Parathyroid adenoma (tissue), 2 donors: Measurements from ENCODE around the gene ACY1.

Experiments
- H2AFZ ChIP-seq: fragments of 300-600 bp; sonication (generic); one replicate; pipeline ENCODE4 v1.7.0; 2017; ENCODE audit warnings: antibody characterized with exemption, mild to moderate bottlenecking
- H3K27ac ChIP-seq: fragments of 300-600 bp; sonication (generic); one replicate; pipeline ENCODE4 v1.7.0; 2017
- H3K27me3 ChIP-seq: fragments of 300-600 bp; sonication (generic); one replicate; pipeline ENCODE4 v1.7.0; 2017; ENCODE audit warnings: low read length; ENCODE audit not compliant: control insufficient read depth, insufficient read depth
- H3K36me3 ChIP-seq: fragments of 300-600 bp; sonication (generic); one replicate; pipeline ENCODE4 v1.7.0; 2017; ENCODE audit warnings: low read length; ENCODE audit not compliant: control insufficient read depth, insufficient read depth
- H3K4me1 ChIP-seq: fragments of 300-600 bp; sonication (generic); one replicate; pipeline ENCODE4 v1.7.0; 2017; ENCODE audit warnings: control low read depth
- H3K4me2 ChIP-seq: fragments of 300-600 bp; sonication (generic); one replicate; pipeline ENCODE4 v1.7.0; 2017; ENCODE audit warnings: low read length
- H3K4me3 ChIP-seq: fragments of 300-600 bp; sonication (generic); one replicate; pipeline ENCODE4 v1.7.0; 2017; ENCODE audit warnings: low read depth, low read length
- H3K79me2 ChIP-seq: fragments of 300-600 bp; sonication (generic); one replicate; pipeline ENCODE4 v1.7.0; 2017; ENCODE audit warnings: control low read depth
- H3K9ac ChIP-seq: fragments of 300-600 bp; sonication (generic); one replicate; pipeline ENCODE4 v1.7.0; 2017; ENCODE audit warnings: mild to moderate bottlenecking
- H3K9me3 ChIP-seq: fragments of 300-600 bp; sonication (generic); one replicate; pipeline ENCODE4 v1.7.0; 2017; ENCODE audit warnings: low read length; ENCODE audit not compliant: control insufficient read depth
- TF ChIP-seq, protein P1 (sequence below): fragments of 300-600 bp; sonication (generic); IDR thresholded peaks from one replicate; pipeline ENCODE4 v1.7.0; 2017; ENCODE audit warnings: antibody characterized with exemption, mild to moderate bottlenecking
- donor health status: primary hyperparathyroidism.

ACY1 gene

DNA sequence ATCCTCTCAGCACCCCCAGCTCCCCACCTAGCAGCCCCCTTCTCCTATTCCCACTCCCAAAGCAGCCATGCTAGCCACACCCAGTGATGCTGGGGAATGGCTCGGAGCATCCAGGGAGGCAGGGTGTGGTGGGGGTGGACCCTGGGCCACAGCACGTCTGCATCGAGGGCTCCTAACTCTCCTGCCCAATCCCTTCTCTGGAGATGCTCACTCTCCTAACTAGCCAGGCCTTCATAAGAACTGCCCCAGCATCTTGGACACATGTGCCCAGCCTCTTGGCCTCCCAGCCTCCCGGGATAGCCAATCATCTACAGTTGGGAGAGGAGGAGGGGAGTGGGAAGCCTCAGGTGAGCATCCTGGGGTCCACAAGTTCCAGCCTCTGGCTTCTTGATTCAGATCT lies 18.8 kb upstream of the ACY1 start:
- TF ChIP-seq, protein P1, sequence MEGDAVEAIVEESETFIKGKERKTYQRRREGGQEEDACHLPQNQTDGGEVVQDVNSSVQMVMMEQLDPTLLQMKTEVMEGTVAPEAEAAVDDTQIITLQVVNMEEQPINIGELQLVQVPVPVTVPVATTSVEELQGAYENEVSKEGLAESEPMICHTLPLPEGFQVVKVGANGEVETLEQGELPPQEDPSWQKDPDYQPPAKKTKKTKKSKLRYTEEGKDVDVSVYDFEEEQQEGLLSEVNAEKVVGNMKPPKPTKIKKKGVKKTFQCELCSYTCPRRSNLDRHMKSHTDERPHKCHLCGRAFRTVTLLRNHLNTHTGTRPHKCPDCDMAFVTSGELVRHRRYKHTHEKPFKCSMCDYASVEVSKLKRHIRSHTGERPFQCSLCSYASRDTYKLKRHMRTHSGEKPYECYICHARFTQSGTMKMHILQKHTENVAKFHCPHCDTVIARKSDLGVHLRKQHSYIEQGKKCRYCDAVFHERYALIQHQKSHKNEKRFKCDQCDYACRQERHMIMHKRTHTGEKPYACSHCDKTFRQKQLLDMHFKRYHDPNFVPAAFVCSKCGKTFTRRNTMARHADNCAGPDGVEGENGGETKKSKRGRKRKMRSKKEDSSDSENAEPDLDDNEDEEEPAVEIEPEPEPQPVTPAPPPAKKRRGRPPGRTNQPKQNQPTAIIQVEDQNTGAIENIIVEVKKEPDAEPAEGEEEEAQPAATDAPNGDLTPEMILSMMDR: no peak
- Histone ChIP-seq H3K4me2 (no peak overlapping the region), H3K9ac (no peak overlapping the region), H3K79me2 (no peaks in the 10 kb centered on the region), H3K4me1 (peaks cover 10% of the 10 kb centered on the region), H3K27ac (no peak overlapping the region), H3K9me3 (no peaks in the 10 kb centered on the region), H3K27me3 (no peaks in the 10 kb centered on the region), H2AFZ (no peak overlapping the region), H3K4me3 (no peak overlapping the region), H3K36me3 (no peaks in the 10 kb centered on the region)

DNA sequence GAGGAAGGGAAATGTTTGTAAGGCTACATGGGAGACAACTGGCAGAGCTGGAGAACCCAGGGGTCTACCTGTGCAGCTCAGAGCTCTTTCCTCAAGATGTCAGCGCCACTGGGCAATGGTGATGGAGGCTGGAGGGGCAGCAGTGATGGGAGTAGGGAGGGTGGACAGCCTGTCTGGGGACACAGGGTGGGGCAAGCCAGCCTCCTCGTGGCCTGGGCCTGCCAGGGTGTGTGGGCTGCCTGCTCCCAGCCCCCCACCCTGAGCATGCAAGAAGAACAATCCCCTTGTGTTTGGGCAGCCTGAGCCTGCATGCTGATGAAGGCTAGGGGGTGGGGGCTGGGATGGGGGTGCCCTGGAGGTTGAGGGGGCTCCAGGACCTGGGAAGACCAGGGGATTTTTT lies 17.3 kb upstream of the ACY1 start:
- no peaks in the 10 kb centered on the region for H3K27me3 ChIP-seq
- no peak overlapping the region for H3K4me3 ChIP-seq
- H3K36me3 ChIP-seq: no peaks in the 10 kb centered on the region
- H3K4me2 ChIP-seq: no peak overlapping the region
- no peaks in the 10 kb centered on the region for H3K79me2 ChIP-seq
- no peak overlapping the region for H2AFZ ChIP-seq
- no peak overlapping the region for H3K9ac ChIP-seq
- H3K9me3 ChIP-seq: no peaks in the 10 kb centered on the region
- TF ChIP-seq, protein P1: no peak
- no peak overlapping the region for H3K27ac ChIP-seq
- peaks cover 17% of the 10 kb centered on the region for H3K4me1 ChIP-seq

DNA sequence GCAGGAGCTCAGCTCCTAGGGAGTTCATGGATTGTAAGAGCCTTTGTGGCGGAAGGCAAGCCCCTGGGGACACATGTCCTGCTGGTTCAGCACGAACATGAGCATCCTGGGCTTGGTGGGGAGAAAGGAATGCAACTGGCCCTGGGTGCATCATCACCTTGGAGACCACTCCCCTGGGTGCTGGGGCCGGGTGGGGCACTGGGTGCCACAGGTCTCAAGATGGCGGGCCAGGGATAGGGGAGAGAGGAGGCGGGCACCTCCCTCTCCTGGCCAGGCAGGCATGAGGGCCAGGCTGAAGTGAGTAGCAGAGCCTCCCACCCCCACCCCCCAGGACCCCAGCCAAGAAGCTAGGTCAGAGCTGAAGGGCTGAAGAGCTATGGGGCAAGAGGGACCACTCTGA lies 16.8 kb upstream of the ACY1 start:
- Histone ChIP-seq H3K4me3 (peak overlapping the region; percentile 56), H3K4me2 (peak overlapping the region; percentile 74), H3K79me2 (no peaks in the 10 kb centered on the region), H3K36me3 (no peaks in the 10 kb centered on the region), H3K27ac (no peak overlapping the region), H3K27me3 (no peaks in the 10 kb centered on the region), H3K9me3 (no peaks in the 10 kb centered on the region), H2AFZ (peak overlapping the region; percentile 74), H3K9ac (peak overlapping the region; percentile 71), H3K4me1 (peaks cover 17% of the 10 kb centered on the region)
- TF ChIP-seq, protein P1: no peak

DNA sequence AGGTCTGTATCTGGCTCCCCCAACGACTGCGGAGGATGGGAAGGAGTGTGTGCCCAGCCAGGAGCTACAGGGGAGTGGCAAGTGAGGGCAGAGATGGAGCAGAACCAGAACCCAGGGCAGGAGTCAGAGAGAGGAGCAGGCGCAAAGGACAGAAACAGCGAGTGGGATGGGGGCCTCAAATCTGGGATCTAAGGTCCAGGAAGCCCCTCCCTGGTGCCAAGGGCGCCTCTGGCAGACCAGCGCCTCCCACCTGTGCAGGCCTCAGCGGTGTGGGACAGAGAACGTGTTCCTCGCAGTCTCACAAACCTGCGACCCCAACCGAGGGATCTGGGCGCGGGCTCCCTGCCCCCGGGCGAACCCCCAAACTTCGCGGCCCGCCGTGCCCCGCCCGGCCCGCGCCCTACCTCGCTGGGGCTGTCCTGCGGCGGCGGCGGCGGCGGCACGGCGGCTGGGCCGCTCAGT lies 16.4 kb upstream of the ACY1 start:
- H3K36me3 ChIP-seq: no peaks in the 10 kb centered on the region
- TF ChIP-seq, protein P1: no peak
- H3K4me3 ChIP-seq: peak overlapping the region; percentile 56
- H3K9ac ChIP-seq: peak overlapping the region; percentile 71
- H3K27ac ChIP-seq: no peak overlapping the region
- peak overlapping the region; percentile 74 for H3K4me2 ChIP-seq
- H3K27me3 ChIP-seq: no peaks in the 10 kb centered on the region
- H3K79me2 ChIP-seq: no peaks in the 10 kb centered on the region
- no peaks in the 10 kb centered on the region for H3K9me3 ChIP-seq
- peak overlapping the region; percentile 74 for H2AFZ ChIP-seq
- peaks cover 17% of the 10 kb centered on the region for H3K4me1 ChIP-seq

DNA sequence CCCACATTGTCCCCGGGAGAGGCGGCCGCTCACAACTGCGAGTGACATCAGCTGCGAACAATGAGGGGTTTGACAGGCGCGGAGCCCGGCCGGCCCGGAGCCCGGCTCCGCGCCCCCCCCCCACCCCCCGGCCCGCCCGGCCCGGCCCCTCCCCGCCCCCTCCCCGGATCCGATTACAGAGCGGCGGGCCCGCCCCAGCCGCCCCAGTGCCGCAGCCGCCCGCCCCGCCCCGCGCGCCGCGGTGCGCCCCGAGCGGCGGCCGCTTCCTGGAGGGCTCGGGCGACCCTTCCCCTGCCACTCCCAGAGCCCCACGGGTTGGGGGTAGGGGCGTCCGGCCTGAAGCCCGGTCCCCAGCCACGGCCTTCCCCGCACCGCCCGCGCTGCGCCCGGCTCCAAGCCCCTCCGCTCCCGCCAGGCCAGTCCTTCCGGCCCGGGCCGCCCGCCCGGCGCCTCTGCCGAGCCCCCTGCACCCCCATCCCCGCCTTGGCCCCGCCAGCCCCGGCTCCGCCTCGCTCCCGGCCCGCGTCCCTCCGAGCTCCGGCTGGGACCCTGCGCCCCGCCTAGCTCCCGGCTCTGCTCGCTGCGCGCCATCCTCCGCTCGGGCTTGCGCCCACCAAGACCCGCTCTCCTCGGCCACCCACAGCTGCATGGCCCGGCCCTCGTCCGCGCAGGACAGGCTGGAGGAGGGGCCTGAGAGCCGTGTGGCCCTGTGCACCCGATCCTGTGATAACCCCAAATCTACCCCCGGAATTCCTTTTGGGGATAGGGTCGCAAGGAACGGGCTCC lies 15.8 kb upstream of the ACY1 start, which contains the start of gene PCBP4:
PCBP4 (minus strand) TSS at position 71 of the 786 bp plus-strand sequence. CDS start 6,214 bp downstream, outside the sequence.
- H3K79me2 ChIP-seq: no peaks in the 10 kb centered on the region
- no peaks in the 10 kb centered on the region for H3K9me3 ChIP-seq
- H2AFZ ChIP-seq: peak within 1 kb of the TSS; percentile 74
- peak within 1 kb of the TSS; percentile 57 for H3K4me3 ChIP-seq
- H3K36me3 ChIP-seq: no peaks in the 10 kb centered on the region
- peak within 1 kb of the TSS; percentile 55 for H3K27ac ChIP-seq
- TF ChIP-seq, protein P1: no peak
- H3K4me1 ChIP-seq: peaks cover 17% of the 10 kb centered on the region
- peak within 1 kb of the TSS; percentile 71 for H3K9ac ChIP-seq
- H3K27me3 ChIP-seq: no peaks in the 10 kb centered on the region
- peak within 1 kb of the TSS; percentile 98 for H3K4me2 ChIP-seq
